Keratinocyte (primary cell): ENCODE measurements around the gene PASD1.

Source experiments
- CTCF ChIP-seq, 3 experiments: IDR thresholded peaks in 1 of 3; conservative IDR thresholded peaks in 1 of 3; optimal IDR thresholded peaks in 1 of 3; 2 replicates in 2 of 3; 3 replicates in 1 of 3; pipeline versions ENCODE3 to v1.5.1; 2011; ENCODE audit warnings: low read length in 3 of 3, mild to moderate bottlenecking in 3 of 3, moderate library complexity in 2 of 3, control low read depth in 1 of 3, inconsistent platforms in 1 of 3; ENCODE audit not compliant: insufficient read depth in 2 of 3; ENCODE audit errors: extremely low read depth in 1 of 3
- EZH2 ChIP-seq: IDR thresholded peaks from one replicate; pipeline ENCODE4 v1.6.1; 2012; ENCODE audit warnings: inconsistent platforms, mild to moderate bottlenecking, low read length, moderate library complexity

GRCh38 chrX:151694121-151694520, 130.6 kb downstream of the PASD1 start:
- no peak for TF ChIP-seq CTCF (optimal IDR thresholded peaks at IDR 0.05 in 1 of 3, IDR thresholded peaks at IDR 0.05 in 1 of 3, conservative IDR thresholded peaks at IDR 0.05 in 1 of 3; ENCODE audit: extremely low read depth in 1 of 3, insufficient read depth in 2 of 3, low read length in 3 of 3)
- no peak for TF ChIP-seq EZH2
